HepG2 (cell line): ENCODE results near the gene PDLIM4. TPM values are rescaled to one million over a fixed set of nuclear protein-coding genes. Genes with fewer than 3 reads are reported as not detected.

Source experiments
- BORCS8-MEF2B ChIP-seq: sonication (generic); formaldehyde crosslinking; IDR thresholded peaks from 2 replicates; pipeline ENCODE4 v1.8.0; 2022; ENCODE audit warnings: mild to moderate bottlenecking, missing genetic modification reagents
- CREB1 ChIP-seq, 2 experiments: fragments of 450-650 bp in 1 of 2; IDR thresholded peaks; 2 replicates each; pipeline ENCODE4 v1.6.1; 2016 to 2017; ENCODE audit warnings: control low read depth in 1 of 2, mild to moderate bottlenecking in 1 of 2, missing compliant biosample characterization in 1 of 2, missing genetic modification characterization in 1 of 2
- HNF1B ChIP-seq: sonication (generic); formaldehyde crosslinking; IDR thresholded peaks from 2 replicates; pipeline ENCODE4 v1.5.1; 2020; ENCODE audit warnings: mild to moderate bottlenecking, moderate library complexity, missing genetic modification reagents
- HNRNPL ChIP-seq: fragments of 200-400 bp; formaldehyde crosslinking; IDR thresholded peaks from 2 replicates; pipeline ENCODE4 v1.6.1; 2017; ENCODE audit warnings: mild to moderate bottlenecking, low read depth, low read length
- HNRNPUL1 ChIP-seq: fragments of 200-400 bp; formaldehyde crosslinking; IDR thresholded peaks from 2 replicates; pipeline ENCODE4 v1.6.1; 2017; ENCODE audit warnings: low read depth, mild to moderate bottlenecking, low read length, moderate library complexity
- KLF11 ChIP-seq: IDR thresholded peaks from 2 replicates; pipeline ENCODE4 v1.6.1; 2016; ENCODE audit warnings: missing compliant biosample characterization
- MED1 ChIP-seq: sonication (generic); formaldehyde crosslinking; IDR thresholded peaks from 2 replicates; pipeline ENCODE4 v1.4.0; 2020; ENCODE audit warnings: missing genetic modification reagents
- MED8 ChIP-seq: sonication (generic); formaldehyde crosslinking; IDR thresholded peaks from 2 replicates; pipeline ENCODE4 v1.8.1; 2023; ENCODE audit warnings: mild to moderate bottlenecking, missing genetic modification reagents; ENCODE audit not compliant: insufficient replicate concordance
- MEF2D ChIP-seq: sonication (generic); formaldehyde crosslinking; IDR thresholded peaks from 2 replicates; pipeline ENCODE4 v1.5.1; 2020; ENCODE audit warnings: mild to moderate bottlenecking, missing genetic modification reagents
- MIXL1 ChIP-seq: IDR thresholded peaks from 2 replicates; pipeline ENCODE4 v1.6.1; 2016
- NFIC ChIP-seq: IDR thresholded peaks from 2 replicates; pipeline ENCODE4 v1.6.1; 2012; ENCODE audit warnings: mild to moderate bottlenecking, low read length, inconsistent platforms
- TIGD3 ChIP-seq: sonication (generic); formaldehyde crosslinking; IDR thresholded peaks from 2 replicates; pipeline ENCODE4 v1.5.1; 2020; ENCODE audit warnings: mild to moderate bottlenecking, missing genetic modification reagents, borderline replicate concordance
- ZBTB20 ChIP-seq: sonication (generic); formaldehyde crosslinking; IDR thresholded peaks from 2 replicates; pipeline ENCODE4 v1.8.1; 2023; ENCODE audit warnings: missing genetic modification reagents, low read depth, mild to moderate bottlenecking, borderline replicate concordance
- ZNF326 ChIP-seq: sonication (generic); formaldehyde crosslinking; IDR thresholded peaks from 2 replicates; pipeline ENCODE4 v1.4.0; 2020; ENCODE audit warnings: missing genetic modification reagents, borderline replicate concordance
- ZNF709 ChIP-seq: sonication (generic); formaldehyde crosslinking; IDR thresholded peaks from 2 replicates; pipeline ENCODE4 v1.5.0; 2020; ENCODE audit warnings: mild to moderate bottlenecking, missing genetic modification reagents
- polyA plus RNA-seq, 8 experiments: library from polyadenylated mRNA; depleted of rRNA in 3 of 8; stranded (reverse) in 7 of 8; unstranded in 1 of 8; fragments of >200 nt; fragmentation: Illumina TruSeq in 4 of 8; extraction: Trizol in 4 of 8; gene quantifications; 2 replicates each; pipeline versions ENCODE4 v1.2.1 to v1.2.3, GENCODE V29; 2011 to 2016; ENCODE audit warnings: low read depth in 4 of 8, missing spikeins in 1 of 8, mixed read lengths in 1 of 8; ENCODE audit not compliant: insufficient read depth in 1 of 8
- total RNA-seq, 5 experiments: library from RNA; depleted of rRNA; stranded (reverse); fragments of >200 nt; fragmentation: Illumina TruSeq; extraction: Trizol; gene quantifications; 2 replicates each; pipeline ENCODE4 v1.2.3, GENCODE V29; 2016; ENCODE audit warnings: low read depth in 1 of 5
- TF ChIP-seq, protein P1 (sequence below): sonication (generic); formaldehyde crosslinking; IDR thresholded peaks from 2 replicates; pipeline ENCODE4 v1.5.1; 2020; ENCODE audit warnings: missing genetic modification reagents, mild to moderate bottlenecking, borderline replicate concordance
- TF ChIP-seq, protein P2 (sequence below): conservative IDR thresholded peaks from 2 replicates; pipeline ENCODE4 v1.6.1; 2018; ENCODE audit warnings: missing genetic modification reagents
- TF ChIP-seq, protein P3 (sequence below): sonication (generic); formaldehyde crosslinking; conservative IDR thresholded peaks from 2 replicates; pipeline ENCODE4 v1.4.0; 2020; ENCODE audit warnings: missing genetic modification reagents
- TF ChIP-seq, protein P4 (sequence below): IDR thresholded peaks from 2 replicates; pipeline ENCODE4 v1.6.1; 2012; ENCODE audit warnings: low read depth, low read length, improper control_type of control experiment

Gene PDLIM4
- total and polyA plus RNA-seq, 2 of the 13 experiments (the other 11 are each of a cell fraction or from before 2014, with no cell fraction given) = 1.1 to 2.3 TPM

DNA sequence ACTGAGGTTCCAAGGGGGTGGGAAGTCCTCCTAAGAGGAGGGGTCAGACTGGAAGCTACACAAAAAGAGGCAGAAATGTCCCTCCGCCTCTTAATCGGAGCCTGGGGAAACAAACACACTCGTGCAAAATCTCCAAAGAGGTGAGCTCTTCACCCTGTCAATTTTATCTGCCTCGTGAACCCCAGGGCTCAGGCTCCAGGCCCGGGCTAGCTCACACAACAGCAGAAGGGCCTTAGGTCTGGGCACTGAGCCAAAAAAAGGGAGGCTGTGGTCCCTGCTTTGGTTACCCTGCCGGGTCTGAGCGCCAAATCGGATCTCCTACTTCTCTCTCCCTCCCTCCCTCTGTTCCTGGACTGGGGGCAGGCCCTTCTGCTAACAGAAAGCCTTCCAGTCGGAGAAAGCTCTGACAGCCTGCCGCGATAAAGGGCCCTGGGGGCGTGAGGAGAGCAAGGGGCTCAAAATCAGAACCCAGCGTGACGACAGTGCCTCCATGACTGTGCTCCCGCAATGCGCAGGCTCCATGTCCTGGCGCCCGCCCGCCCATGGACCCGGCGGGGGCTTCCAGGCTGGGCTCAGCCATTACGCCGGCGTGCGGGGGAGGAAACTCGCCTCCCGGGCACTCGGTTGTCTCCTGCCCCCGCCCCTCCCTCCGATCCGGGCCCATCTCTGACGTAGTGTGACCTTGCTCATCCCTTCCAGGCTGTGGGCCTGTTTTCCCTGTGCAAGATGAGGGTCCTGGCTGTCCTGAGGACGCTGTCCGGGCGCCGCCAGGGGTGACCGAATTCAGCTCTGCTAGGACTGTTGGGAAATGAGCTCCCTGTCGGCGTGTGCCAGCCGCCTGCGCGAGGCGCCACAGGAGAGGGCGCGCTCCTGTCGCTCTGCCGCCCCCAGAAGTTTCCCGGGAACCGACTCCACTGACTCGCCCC, 35.8 kb downstream of the PDLIM4 start (continued):
- TF ChIP-seq HNF1B = no peak; the same call in none of the 2 replicates
- TF ChIP-seq ZNF709 (CRISPR knock-in tag) = no peak
- TF ChIP-seq, protein P1, sequence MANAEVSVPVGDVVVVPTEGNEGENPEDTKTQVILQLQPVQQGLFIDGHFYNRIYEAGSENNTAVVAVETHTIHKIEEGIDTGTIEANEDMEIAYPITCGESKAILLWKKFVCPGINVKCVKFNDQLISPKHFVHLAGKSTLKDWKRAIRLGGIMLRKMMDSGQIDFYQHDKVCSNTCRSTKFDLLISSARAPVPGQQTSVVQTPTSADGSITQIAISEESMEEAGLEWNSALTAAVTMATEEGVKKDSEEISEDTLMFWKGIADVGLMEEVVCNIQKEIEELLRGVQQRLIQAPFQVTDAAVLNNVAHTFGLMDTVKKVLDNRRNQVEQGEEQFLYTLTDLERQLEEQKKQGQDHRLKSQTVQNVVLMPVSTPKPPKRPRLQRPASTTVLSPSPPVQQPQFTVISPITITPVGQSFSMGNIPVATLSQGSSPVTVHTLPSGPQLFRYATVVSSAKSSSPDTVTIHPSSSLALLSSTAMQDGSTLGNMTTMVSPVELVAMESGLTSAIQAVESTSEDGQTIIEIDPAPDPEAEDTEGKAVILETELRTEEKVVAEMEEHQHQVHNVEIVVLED (CRISPR knock-in tag) = peak; percentile 77
- no peak for TF ChIP-seq HNRNPUL1
- TF ChIP-seq, protein P2, sequence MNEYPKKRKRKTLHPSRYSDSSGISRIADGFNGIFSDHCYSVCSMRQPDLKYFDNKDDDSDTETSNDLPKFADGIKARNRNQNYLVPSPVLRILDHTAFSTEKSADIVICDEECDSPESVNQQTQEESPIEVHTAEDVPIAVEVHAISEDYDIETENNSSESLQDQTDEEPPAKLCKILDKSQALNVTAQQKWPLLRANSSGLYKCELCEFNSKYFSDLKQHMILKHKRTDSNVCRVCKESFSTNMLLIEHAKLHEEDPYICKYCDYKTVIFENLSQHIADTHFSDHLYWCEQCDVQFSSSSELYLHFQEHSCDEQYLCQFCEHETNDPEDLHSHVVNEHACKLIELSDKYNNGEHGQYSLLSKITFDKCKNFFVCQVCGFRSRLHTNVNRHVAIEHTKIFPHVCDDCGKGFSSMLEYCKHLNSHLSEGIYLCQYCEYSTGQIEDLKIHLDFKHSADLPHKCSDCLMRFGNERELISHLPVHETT (CRISPR knock-in tag) = no peak; the same call in 1 of the 2 replicates
- TF ChIP-seq CREB1 (IDR thresholded peaks at IDR 0.05) = peak; percentile 79
- TF ChIP-seq CREB1 (CRISPR knock-in tag; IDR thresholded peaks at IDR 0.05) = peak; percentile 82
- TF ChIP-seq TIGD3 (CRISPR knock-in tag) = peak; percentile 52; the same call in 1 of the 2 replicates
- peak; percentile 72; the same call in 1 of the 2 replicates for TF ChIP-seq NFIC
- peak; percentile 17; the same call in 1 of the 2 replicates for TF ChIP-seq MED1 (CRISPR knock-in tag)
- TF ChIP-seq ZNF326 (CRISPR knock-in tag) = no peak
- TF ChIP-seq HNRNPL = no peak
- peak; percentile 54 for TF ChIP-seq MED8 (CRISPR knock-in tag)
- TF ChIP-seq, protein P3, sequence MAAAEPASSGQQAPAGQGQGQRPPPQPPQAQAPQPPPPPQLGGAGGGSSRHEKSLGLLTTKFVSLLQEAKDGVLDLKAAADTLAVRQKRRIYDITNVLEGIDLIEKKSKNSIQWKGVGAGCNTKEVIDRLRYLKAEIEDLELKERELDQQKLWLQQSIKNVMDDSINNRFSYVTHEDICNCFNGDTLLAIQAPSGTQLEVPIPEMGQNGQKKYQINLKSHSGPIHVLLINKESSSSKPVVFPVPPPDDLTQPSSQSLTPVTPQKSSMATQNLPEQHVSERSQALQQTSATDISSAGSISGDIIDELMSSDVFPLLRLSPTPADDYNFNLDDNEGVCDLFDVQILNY (CRISPR knock-in tag) = no peak
- TF ChIP-seq, protein P4, sequence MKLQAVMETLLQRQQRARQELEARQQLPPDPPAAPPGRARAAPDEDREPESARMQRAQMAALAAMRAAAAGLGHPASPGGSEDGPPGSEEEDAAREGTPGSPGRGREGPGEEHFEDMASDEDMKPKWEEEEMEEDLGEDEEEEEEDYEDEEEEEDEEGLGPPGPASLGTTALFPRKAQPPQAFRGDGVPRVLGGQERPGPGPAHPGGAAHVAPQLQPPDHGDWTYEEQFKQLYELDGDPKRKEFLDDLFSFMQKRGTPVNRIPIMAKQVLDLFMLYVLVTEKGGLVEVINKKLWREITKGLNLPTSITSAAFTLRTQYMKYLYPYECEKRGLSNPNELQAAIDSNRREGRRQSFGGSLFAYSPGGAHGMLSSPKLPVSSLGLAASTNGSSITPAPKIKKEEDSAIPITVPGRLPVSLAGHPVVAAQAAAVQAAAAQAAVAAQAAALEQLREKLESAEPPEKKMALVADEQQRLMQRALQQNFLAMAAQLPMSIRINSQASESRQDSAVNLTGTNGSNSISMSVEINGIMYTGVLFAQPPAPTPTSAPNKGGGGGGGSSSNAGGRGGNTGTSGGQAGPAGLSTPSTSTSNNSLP = no peak
- TF ChIP-seq BORCS8-MEF2B (CRISPR knock-in tag) = peak; percentile 30; the same call in 1 of the 2 replicates
- TF ChIP-seq MIXL1 (CRISPR knock-in tag) = no peak; the same call in 1 of the 2 replicates
- peak; percentile 21 for TF ChIP-seq KLF11 (CRISPR knock-in tag)
- peak; percentile 16; the same call in 1 of the 2 replicates for TF ChIP-seq ZBTB20 (CRISPR knock-in tag)
- TF ChIP-seq MEF2D (CRISPR knock-in tag) = peak; percentile 75; the same call in 1 of the 2 replicates
